IPS-18a (cell line): ENCODE measurements around the gene VDR.
A peak's percentile ranks its signal among the peaks of the same experiment; 100 is the strongest.
"Not testable (repeated sequence)": the region's sequence is repeated elsewhere in the genome, so short reads cannot be mapped to it uniquely, and the experiment has no call there.

Experiments
- H3K27ac ChIP-seq: one replicate; pipeline ENCODE4 v1.5.1; 2013; ENCODE audit warnings: low read length
- H3K27me3 ChIP-seq: one replicate; pipeline ENCODE4 v1.6.1; 2013; ENCODE audit warnings: mild to moderate bottlenecking, low read length; ENCODE audit not compliant: control insufficient read depth, insufficient read depth
- H3K36me3 ChIP-seq: one replicate; pipeline ENCODE4 v1.6.1; 2013; ENCODE audit warnings: low read depth, low read length; ENCODE audit not compliant: control insufficient read depth
- H3K4me1 ChIP-seq: one replicate; pipeline ENCODE4 v1.6.1; 2013; ENCODE audit warnings: low read depth, low read length; ENCODE audit not compliant: control insufficient read depth
- H3K4me3 ChIP-seq: one replicate; pipeline ENCODE4 v1.5.1; 2013; ENCODE audit warnings: low read length
- H3K9ac ChIP-seq: one replicate; pipeline ENCODE4 v1.6.1; 2013; ENCODE audit warnings: mild to moderate bottlenecking, low read length, moderate library complexity
- H3K9me3 ChIP-seq: one replicate; pipeline ENCODE4 v1.6.1; 2013; ENCODE audit warnings: low read depth, low read length; ENCODE audit not compliant: control insufficient read depth

The VDR gene

GRCh38 chr12:47813511-47814196, 91.1 kb downstream of the VDR start:
- H3K36me3 ChIP-seq = peaks cover 3% of the 10 kb centered on the region
- H3K9ac ChIP-seq = peak overlapping the region; percentile 40
- peaks cover 71% of the 10 kb centered on the region for H3K4me1 ChIP-seq
- peak overlapping the region; percentile 17 for H3K27ac ChIP-seq
- peak overlapping the region; percentile 52 for H3K4me3 ChIP-seq
- H3K27me3 ChIP-seq = no peaks in the 10 kb centered on the region
- H3K9me3 ChIP-seq = no peaks in the 10 kb centered on the region

- peak overlapping the region; percentile 72 for H3K27ac ChIP-seq
- H3K9ac ChIP-seq = peak overlapping the region; percentile 61
- H3K36me3 ChIP-seq = peaks cover 3% of the 10 kb centered on the region
- H3K4me1 ChIP-seq = peaks cover 72% of the 10 kb centered on the region
- H3K27me3 ChIP-seq = no peaks in the 10 kb centered on the region
- no peaks in the 10 kb centered on the region for H3K9me3 ChIP-seq
- H3K4me3 ChIP-seq = peak overlapping the region; percentile 59
Measured at GRCh38 chr12:47812797-47813510, 91.8 kb downstream of the VDR start.

GRCh38 chr12:47811581-47812484, 93.0 kb downstream of the VDR start:
- Histone ChIP-seq H3K9ac (peak overlapping the region; percentile 61), H3K4me3 (peak overlapping the region; percentile 59), H3K36me3 (peaks cover 3% of the 10 kb centered on the region), H3K27ac (peak overlapping the region; percentile 72), H3K4me1 (peaks cover 67% of the 10 kb centered on the region), H3K27me3 (no peaks in the 10 kb centered on the region), H3K9me3 (no peaks in the 10 kb centered on the region)

GRCh38 chr12:47811072-47811396, 93.8 kb downstream of the VDR start:
- peaks cover 61% of the 10 kb centered on the region for H3K4me1 ChIP-seq
- no peak overlapping the region for H3K9ac ChIP-seq
- H3K9me3 ChIP-seq = no peaks in the 10 kb centered on the region
- H3K4me3 ChIP-seq = no peak overlapping the region
- peaks cover 3% of the 10 kb centered on the region for H3K36me3 ChIP-seq
- no peaks in the 10 kb centered on the region for H3K27me3 ChIP-seq
- no peak overlapping the region for H3K27ac ChIP-seq

- H3K36me3 ChIP-seq, H3K9me3 ChIP-seq, H3K27me3 ChIP-seq, H3K4me3 ChIP-seq, H3K27ac ChIP-seq, H3K9ac ChIP-seq: not testable (repeated sequence)
- peaks cover 61% of the 10 kb centered on the region for H3K4me1 ChIP-seq
Measured at GRCh38 chr12:47809518-47809917, 95.3 kb downstream of the VDR start.

- Histone ChIP-seq H3K9ac (no peak overlapping the region), H3K9me3 (no peaks in the 10 kb centered on the region), H3K4me1 (peaks cover 54% of the 10 kb centered on the region), H3K36me3 (no peaks in the 10 kb centered on the region), H3K4me3 (no peak overlapping the region), H3K27me3 (no peaks in the 10 kb centered on the region), H3K27ac (no peak overlapping the region)
Measured at GRCh38 chr12:47808574-47809365, 96.0 kb downstream of the VDR start.

GRCh38 chr12:47808050-47808449, 96.7 kb downstream of the VDR start:
- no peak overlapping the region for H3K9ac ChIP-seq
- H3K27ac ChIP-seq = no peak overlapping the region
- peaks cover 47% of the 10 kb centered on the region for H3K4me1 ChIP-seq
- no peaks in the 10 kb centered on the region for H3K27me3 ChIP-seq
- no peaks in the 10 kb centered on the region for H3K9me3 ChIP-seq
- H3K36me3 ChIP-seq = no peaks in the 10 kb centered on the region
- no peak overlapping the region for H3K4me3 ChIP-seq

- H3K9ac ChIP-seq = no peak overlapping the region
- no peaks in the 10 kb centered on the region for H3K27me3 ChIP-seq
- no peak overlapping the region for H3K27ac ChIP-seq
- no peak overlapping the region for H3K4me3 ChIP-seq
- H3K9me3 ChIP-seq = no peaks in the 10 kb centered on the region
- H3K4me1 ChIP-seq = peaks cover 45% of the 10 kb centered on the region
- H3K36me3 ChIP-seq = no peaks in the 10 kb centered on the region
Measured at GRCh38 chr12:47807338-47807737, 97.5 kb downstream of the VDR start.

GRCh38 chr12:47805417-47805816, 99.4 kb downstream of the VDR start:
- Histone ChIP-seq H3K9ac (no peak overlapping the region), H3K36me3 (no peaks in the 10 kb centered on the region), H3K27ac (no peak overlapping the region), H3K9me3 (no peaks in the 10 kb centered on the region), H3K4me3 (no peak overlapping the region), H3K27me3 (no peaks in the 10 kb centered on the region), H3K4me1 (peaks cover 27% of the 10 kb centered on the region)

- H3K9ac ChIP-seq = no peak overlapping the region
- H3K4me1 ChIP-seq = peaks cover 20% of the 10 kb centered on the region
- H3K27ac ChIP-seq = no peak overlapping the region
- no peaks in the 10 kb centered on the region for H3K36me3 ChIP-seq
- H3K4me3 ChIP-seq = no peak overlapping the region
- H3K9me3 ChIP-seq = no peaks in the 10 kb centered on the region
- no peaks in the 10 kb centered on the region for H3K27me3 ChIP-seq
Measured at GRCh38 chr12:47804171-47804570, 100.6 kb downstream of the VDR start.
